ENCODE measurements around the gene ALDH3B1.
"Not testable (repeated sequence)": the region's sequence is repeated elsewhere in the genome, so short reads cannot be mapped to it uniquely, and the experiment has no call there.

Gene ALDH3B1, protein sequence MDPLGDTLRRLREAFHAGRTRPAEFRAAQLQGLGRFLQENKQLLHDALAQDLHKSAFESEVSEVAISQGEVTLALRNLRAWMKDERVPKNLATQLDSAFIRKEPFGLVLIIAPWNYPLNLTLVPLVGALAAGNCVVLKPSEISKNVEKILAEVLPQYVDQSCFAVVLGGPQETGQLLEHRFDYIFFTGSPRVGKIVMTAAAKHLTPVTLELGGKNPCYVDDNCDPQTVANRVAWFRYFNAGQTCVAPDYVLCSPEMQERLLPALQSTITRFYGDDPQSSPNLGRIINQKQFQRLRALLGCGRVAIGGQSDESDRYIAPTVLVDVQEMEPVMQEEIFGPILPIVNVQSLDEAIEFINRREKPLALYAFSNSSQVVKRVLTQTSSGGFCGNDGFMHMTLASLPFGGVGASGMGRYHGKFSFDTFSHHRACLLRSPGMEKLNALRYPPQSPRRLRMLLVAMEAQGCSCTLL

DNA sequence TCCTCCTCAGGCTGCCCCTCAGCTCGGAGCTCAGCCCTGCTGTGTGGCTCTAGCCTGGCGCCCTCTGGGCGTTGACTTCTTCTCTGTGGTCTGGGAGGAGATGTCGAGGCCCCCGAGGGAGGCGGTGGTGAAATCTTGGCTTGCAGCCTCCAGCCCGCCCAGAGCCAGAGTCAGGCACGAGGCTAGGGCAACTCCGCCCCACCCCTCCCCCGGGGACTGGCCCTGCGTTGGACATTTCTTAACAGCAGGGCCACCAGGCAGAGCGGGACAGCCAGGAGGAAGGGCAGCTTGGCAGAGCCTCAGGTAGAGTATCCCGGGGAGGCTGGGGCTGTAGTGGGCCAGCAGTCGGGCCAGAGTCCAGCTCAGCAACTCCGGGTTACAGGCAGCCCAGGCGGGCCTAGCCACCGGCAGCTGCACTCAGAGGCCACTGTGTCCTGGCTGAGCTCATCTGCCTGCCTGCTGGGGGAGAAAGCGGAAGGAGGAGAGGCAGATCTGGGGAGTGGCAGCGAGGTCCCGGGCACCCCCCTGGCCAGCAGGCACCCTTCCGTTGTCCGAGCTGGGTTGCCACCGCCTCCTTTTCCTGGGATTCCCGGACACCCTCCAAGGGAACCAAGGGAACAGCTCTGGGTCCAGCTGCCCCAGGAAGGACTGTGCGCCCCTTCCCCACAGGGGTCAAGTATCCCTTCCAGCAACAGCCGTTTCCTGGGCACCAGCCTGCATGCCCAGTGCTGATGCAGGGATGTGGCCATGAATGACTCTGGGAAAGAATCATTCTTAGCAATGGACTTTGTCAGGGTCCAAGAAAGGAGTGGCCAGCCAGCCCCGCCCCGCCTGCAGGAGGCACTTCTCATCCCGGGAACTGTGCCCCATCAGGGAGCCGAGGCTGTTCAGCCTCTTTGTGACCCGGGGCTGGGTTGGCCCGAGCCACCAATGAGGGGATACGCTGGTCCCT, at the start of gene ALDH3B1:
Gene ALDH3B1, plus strand, starts transcription at position 238 of the 952 bp plus-strand sequence. CDS start 4,971 bp downstream, outside the sequence.
- DNase-seq (ENCODE audit: extremely low read depth in 1 of 2, low read depth in 1 of 2) = no peak

DNA sequence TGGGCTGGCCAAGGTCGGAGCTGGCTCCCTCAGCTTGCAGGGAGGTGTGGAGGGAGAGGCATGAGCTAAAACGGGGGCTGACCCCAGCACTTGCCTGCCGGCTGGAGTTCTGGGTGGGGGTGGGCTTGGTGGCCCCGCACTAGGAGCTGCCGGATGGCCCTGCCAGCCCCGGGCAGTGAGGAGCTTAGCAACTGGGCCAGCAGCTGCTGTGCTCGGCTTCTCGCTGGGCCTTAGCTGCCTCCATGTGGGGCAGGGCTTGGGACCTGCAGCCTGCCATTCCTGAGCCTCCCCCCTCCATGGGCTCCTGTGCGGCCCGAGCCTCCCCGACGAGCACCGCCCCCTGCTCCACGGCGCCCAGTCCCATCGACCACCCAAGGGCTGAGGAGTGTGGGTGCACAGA, 46.9 kb upstream of the ALDH3B1 start:
- not testable (repeated sequence) for DNase-seq (ENCODE audit: extremely low read depth in 1 of 2, low read depth in 1 of 2)

DNA sequence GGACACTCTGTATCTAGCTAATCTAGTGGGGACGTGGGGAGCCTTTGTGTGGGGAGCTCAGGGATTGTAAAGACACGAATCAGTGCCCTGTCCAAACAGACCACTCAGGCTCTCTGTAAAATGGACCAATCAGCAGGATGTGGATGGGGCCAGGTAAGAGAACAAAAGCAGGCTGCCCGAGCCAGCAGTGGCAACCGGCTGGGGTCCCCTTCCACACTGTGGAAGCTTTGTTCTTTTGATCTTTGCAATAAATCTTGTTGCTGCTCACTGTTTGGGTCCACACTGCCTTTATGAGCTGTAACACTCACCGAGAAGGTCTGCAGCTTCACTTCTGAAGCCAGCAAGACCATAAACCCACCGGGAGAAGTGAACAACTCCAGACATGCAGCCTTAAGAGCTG, 46.2 kb upstream of the ALDH3B1 start:
- DNase-seq (ENCODE audit: extremely low read depth in 1 of 2, low read depth in 1 of 2) = not testable (repeated sequence)

DNA sequence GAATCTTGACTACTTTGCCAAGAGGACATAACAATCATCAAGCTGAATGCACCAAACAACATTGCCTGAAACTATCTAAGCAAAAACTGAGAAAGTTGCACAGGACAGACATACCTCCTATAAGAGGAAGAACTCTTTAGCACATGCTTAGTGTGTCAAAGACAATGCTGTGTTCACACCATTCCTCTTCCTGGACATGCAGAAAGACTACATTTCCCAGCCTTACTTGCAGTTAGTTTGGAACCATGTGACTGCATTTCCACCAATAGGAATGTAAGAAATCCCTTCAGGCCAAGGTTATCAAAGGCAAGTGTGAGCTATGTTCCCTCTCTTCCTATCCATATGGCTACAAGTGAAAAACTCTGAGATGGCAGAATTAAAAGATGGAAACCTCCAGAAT, 45.4 kb upstream of the ALDH3B1 start:
- DNase-seq (ENCODE audit: extremely low read depth in 1 of 2, low read depth in 1 of 2) = not testable (repeated sequence)

DNA sequence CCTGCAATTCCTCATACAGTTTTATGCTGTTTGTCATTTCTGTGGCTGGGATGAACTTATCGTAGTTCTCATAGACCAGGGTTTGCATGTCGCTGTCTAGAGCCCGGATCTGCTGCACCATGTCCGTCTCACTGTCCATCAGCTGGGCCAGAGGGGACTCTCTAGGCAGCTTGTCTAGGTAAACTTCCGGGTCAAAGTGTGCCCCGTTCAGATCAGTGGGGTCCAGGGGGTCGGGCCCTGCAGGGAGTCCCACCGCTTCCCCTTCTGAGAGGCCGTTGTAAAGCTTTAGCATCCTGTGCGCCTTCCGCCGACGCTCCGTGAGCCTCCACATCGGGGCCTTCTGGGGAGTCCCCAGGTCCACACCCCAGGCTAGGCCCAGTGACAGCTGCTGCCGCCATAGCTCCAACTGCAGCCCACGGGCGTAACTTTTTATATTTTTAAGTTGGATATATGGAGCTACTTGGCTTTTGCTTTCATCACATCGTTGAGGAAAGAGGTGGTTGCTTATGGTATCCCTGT, 44.2 kb upstream of the ALDH3B1 start:
- DNase-seq (ENCODE audit: extremely low read depth in 1 of 2, low read depth in 1 of 2) = not testable (repeated sequence)

DNA sequence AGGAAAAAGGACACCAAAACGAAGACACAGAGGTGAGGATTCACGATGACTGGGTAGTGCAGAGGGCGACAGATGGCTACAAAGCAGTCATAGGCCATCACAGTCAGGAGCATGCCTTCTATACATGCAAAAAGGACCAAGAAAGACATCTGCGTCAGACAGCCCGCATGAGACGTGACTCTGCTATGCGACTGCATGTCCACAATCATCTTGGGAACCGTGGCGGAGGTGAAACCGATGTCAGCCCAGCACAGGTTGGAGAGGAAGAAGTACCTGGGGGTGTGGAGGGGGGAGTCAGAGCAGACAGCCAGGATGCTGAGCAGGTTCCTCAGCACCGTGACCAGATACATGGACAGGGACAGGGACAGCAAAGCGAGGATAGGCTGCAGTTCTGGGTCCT, 35.4 kb upstream of the ALDH3B1 start:
- DNase-seq (ENCODE audit: extremely low read depth in 1 of 2, low read depth in 1 of 2) = not testable (repeated sequence)

DNA sequence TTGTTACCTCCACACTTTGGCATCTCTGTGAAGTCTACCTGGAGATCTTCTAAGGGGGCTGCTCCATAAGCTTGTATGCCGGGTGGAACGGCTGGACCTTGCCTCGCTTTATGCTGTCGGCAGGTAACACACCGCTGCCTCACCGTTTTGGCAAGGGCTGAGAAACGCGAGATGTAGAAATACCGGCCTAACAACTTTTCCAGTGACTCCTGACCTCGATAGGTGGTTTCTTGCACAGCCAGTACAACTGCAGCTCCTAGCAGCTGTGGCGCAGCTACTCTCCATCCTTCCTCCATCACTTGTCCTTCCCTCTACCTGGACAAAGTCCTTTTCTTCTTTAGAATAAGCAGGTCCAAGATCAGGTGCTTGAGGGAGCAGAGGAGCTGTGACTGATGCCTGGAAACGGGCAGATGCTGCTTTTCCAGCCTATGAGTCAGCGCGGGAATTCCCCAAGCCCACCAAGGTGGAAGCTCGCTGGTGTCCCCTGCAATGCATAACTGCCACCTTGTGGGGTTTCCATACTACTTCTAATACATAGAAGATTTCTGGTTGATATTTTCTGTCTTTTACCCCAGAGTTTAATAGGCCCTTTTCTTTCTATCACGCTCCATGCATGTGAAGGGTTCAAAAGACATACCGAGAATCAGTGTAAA, 31.2 kb upstream of the ALDH3B1 start:
- DNase-seq (ENCODE audit: extremely low read depth in 1 of 2, low read depth in 1 of 2) = not testable (repeated sequence)

DNA sequence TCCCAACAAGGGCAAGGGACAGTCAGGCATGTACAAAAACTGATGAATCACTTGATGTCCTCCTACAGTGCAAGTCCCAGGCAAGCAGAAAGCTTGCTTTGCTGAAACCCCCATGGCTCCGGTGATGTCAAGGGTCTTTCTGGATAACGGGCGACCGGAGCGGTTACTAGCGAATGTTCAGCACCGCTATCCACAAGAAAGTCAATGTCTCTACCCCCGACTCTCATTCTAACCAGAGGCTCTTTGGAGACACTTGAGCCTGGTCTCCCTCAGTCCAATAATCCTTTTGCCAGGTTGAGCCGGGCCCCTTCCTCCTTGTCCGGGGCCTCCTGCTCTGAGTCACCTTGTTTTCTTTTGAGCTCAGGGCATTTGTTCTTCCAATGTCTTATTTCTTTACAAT, 28.9 kb upstream of the ALDH3B1 start:
- DNase-seq (ENCODE audit: extremely low read depth in 1 of 2, low read depth in 1 of 2) = not testable (repeated sequence)

DNA sequence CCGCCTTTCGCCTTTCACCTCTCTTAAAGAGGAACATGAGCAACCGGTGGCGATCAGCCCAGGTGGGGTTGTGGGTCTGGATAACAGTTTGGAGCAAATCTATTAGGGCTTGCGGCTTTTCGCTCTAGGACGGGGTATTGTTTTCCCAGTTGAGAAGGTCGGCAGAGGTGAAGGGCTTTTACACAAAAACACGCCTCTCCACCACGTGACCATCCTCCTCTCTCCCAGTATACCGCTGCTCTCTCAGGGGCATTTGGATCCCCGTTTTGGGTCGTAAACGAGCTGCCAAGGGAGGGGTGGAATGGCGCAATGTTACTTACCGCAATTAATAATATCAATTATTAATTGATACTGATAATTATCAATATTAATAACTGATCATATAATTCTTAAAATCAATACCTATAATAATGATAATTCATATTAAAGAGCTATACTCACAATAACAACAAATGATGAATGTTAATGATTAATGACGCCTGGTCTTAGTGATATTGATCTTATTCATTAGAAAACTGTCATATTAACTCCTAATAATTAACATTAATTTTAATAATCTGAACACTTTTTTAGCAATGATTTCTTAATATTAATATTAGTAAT, 27.8 kb upstream of the ALDH3B1 start:
- not testable (repeated sequence) for DNase-seq (ENCODE audit: extremely low read depth in 1 of 2, low read depth in 1 of 2)

DNA sequence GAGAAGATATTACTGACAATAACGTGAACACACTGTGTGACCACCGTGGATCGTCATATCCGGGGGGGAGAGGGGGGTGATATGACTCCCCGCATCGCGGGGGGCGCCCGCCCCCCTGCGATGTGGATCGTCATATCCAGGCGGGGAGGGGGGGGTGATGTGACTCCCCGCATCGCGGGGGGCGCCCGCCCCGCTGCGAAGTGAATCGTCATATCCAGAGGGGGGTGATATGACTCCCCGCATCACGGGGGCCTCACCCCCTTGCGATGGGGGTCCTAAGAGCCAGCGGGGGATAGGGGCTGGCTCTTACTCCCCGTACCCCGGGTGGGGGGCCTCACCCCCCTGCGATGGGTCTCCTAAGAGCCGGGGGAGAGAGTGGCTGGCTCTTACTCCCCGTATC, 26.2 kb upstream of the ALDH3B1 start:
- DNase-seq (ENCODE audit: extremely low read depth in 1 of 2, low read depth in 1 of 2) = no peak

DNA sequence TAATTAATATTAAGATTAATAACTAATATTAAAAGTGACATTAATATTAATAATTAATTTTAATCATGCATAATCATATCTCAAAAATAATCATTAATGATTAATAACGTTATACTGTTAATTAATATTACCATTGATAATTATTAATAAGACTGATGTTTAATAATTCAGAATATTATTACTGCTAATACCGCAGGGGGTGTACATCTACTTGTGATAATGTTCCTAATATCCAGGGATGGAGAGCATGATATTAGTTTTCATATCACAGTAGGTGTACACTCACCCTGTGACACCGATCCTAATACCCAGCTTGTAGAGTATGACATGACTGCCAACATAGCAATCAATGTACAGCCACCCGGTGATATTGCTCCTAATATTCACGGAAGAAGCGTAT, 24.8 kb upstream of the ALDH3B1 start:
- not testable (repeated sequence) for DNase-seq (ENCODE audit: extremely low read depth in 1 of 2, low read depth in 1 of 2)

DNA sequence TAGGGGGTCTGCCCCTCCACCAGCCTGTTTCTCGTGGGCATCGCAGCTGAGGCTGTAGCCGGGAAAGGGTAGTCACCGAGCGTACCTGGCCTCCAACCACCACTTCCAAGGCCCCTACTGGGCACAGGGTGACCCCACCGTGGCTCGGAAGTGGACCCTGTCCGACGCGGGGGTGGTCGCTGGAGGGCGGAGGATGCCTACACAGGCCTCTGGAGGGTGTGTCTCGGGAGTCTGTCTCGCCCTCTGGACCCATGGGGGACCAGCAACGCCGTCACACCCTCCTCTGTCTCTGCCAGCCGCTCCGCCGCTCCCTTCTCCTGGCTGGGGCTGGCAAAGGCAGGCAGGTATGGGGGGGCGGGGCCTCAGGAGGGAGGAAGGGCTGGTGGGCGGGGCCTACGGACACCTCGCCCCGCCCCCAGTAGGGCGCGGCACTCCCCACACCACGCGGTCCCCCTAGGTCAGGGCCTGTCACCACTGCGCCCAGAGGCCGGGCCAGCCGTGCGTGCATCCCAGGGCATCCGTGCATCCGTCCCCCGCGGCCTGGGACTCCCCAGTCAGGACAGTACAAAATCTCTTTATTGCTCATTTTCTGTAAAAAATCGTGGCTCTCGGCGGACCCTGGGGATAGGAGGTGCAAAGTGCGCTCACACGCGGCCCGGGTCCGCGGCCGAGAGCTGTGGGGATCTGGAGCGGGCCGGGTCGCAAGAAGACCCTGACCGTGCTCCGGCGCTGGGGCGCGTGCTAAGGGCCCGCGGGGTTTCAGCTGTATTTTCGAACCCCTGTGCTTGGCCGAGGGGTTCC, 19.4 kb upstream of the ALDH3B1 start:
- DNase-seq (ENCODE audit: extremely low read depth in 1 of 2, low read depth in 1 of 2) = not testable (repeated sequence)

DNA sequence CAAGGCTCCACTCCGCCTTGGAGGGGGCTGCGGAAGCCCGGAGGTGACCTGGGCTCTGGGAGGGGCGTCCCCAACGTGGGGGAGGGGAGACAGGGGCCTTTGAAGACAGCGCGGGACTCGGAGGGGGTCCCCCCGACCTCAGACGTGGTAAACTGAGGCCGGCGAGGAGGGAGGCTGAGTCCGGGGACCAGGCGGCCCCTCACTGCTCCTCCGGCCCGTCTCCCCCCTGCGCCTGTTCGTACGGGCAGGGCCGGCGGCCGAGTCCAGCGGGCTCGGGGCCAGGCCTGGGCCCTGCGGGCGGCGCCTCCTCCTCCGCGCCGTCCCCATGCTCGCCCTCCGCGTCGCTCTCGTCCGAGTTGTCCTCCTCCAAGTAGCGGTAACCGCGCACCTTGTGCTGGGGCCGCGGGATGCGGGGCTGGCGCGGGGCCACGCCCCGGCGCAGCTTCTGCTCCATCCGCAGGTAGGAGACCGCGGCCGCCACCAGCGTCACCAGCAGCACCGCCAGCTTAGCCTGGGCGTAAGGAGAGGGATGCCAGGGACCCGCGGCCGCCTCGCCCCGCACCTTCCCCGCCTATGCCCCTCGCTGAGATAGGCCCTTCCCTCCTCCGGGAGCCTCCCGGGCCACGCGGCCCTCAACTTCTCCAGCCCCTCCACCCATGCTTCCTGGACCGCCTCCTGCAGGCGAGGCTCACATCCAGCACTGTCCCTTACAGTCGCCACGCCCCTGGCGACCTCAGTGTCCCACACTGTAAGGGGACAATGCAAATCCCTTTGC, 18.6 kb upstream of the ALDH3B1 start:
- not testable (repeated sequence) for DNase-seq (ENCODE audit: extremely low read depth in 1 of 2, low read depth in 1 of 2)

DNA sequence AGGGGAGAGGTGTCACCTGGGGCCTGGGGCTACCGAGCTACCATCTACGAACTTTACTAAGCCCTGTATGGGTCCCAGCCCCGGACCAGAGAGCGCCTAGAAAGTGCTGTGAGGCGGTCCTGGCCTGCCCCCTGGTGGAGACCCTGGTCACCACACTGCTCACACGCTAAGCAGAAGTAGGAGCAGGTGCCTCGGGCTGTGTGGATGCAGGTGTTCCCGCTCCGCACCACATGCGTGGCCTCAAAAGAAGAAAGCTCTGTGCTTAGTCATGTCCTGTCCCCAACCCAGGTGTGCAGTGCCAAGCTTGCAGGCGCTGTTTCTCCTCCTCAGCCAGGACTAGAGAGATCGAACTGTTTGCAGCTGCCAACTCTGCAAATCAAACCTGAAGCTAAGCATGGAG, 16.3 kb upstream of the ALDH3B1 start:
- not testable (repeated sequence) for DNase-seq (ENCODE audit: extremely low read depth in 1 of 2, low read depth in 1 of 2)

DNA sequence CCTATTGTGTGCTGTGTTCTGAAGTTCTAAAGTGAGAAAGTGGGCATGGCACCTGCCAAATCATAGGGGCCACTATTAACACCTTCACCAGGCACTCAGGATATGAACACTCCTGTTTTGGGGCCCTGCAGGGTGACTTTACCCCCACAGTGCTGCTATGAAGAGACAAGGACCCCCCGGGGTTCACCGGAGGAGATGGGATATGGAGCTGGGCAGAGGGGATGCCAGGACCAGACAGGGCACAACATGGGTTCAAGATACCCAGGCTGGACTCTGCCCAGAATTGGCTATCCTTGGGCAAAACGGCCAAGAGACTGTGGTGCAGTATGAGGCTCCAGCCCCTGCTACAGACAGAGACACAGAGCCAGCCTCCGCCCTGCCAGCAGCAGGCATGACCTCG, 15.7 kb upstream of the ALDH3B1 start:
- not testable (repeated sequence) for DNase-seq (ENCODE audit: extremely low read depth in 1 of 2, low read depth in 1 of 2)

DNA sequence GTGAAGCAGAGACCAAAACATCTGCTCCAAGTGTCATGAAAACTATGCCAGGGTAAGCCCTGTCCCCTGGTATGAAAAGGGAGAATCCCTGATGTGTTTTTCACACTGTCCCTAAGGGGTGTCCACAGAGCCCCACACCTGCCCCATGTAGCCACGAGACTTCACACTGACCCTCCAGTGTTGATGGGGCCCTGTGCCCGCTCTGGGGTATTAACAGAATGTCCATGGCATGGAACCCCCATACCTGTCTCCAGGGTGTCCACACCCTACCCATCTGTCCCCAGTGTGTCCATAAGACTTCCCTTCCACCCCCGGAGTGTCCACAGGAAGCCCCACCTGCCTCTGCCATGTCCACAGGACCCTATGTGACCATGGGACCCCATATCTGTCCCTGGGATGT, 15.0 kb upstream of the ALDH3B1 start:
- DNase-seq (ENCODE audit: extremely low read depth in 1 of 2, low read depth in 1 of 2) = not testable (repeated sequence)

DNA sequence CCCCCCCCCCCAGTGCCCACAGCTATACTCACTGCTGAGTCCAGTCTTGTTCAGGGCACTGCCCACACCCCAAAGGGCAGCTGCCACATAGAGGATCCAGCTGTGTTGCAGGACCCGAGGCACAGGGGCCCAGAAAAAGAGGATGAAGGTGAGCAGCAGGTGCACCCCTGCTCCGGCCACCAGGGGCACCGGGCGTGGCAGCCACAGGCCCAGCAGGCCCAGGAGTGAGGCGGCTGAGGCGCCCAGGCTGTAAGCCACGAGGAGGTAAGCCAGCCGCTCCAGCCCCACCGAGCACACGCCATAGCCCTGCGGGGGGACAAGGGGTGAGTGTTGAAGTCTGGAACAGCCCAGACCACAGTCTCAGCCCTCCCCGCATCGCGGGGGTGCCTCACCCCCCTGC, 14.5 kb upstream of the ALDH3B1 start:
- not testable (repeated sequence) for DNase-seq (ENCODE audit: extremely low read depth in 1 of 2, low read depth in 1 of 2)

DNA sequence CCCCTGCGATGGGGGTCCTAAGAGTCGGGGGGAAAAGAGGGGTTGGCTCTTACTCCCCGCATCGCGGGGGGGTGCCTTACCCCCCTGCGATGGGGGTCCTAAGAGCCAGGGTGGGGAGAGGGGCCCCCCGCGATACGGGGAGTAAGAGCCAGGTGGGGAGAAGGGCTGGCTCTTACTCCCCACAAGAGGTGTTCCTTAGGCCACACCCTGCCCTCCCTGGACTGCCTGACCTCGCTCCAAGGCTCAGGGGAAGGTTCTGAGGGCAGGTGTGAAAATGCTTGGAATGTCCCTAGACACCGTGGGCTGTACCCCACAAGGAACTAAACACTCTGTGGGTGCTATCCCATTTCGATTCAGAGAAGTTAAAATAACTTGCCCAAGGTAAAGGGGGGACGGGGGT, 14.1 kb upstream of the ALDH3B1 start:
- no peak for DNase-seq (ENCODE audit: extremely low read depth in 1 of 2, low read depth in 1 of 2)

All from activated CD8-positive, alpha-beta memory T cell treated with anti-CD3 and anti-CD28 coated beads for 1 hour (primary cell).